Keratinocyte (primary cell): Measurements from ENCODE around the gene ATF6B. TPM values are rescaled to one million over a fixed set of nuclear protein-coding genes. Genes with fewer than 3 reads are reported as not detected.

Experiments
- DNase-seq: peaks from one replicate; pipeline ENCODE4 v3.0.0-alpha.2; 2011; ENCODE audit warnings: low read depth, missing footprints, low spot score
- FAIRE-seq: peaks from 2 replicates; lab custom pipeline; 2011; peaks lifted over from hg19 to GRCh38; lab: Jason Lieb, UNC
- H2AFZ ChIP-seq: 2 replicates; pipeline ENCODE4 v1.6.0; 2012; ENCODE audit warnings: low read length, control low read depth, inconsistent platforms; ENCODE audit not compliant: control insufficient read depth
- H3K27ac ChIP-seq: 2 replicates; pipeline ENCODE4 v1.5.1; 2011; ENCODE audit warnings: low read length; ENCODE audit not compliant: control insufficient read depth, insufficient read depth
- H3K27me3 ChIP-seq: 3 replicates; pipeline ENCODE4 v1.6.0; 2011; ENCODE audit warnings: low read length; ENCODE audit not compliant: control insufficient read depth, insufficient read depth; ENCODE audit errors: extremely low read depth
- H3K36me3 ChIP-seq, 2 experiments: 2 replicates in 1 of 2; 3 replicates in 1 of 2; pipeline ENCODE4 v1.5.1; 2011; ENCODE audit warnings: low read length in 2 of 2, mild to moderate bottlenecking in 1 of 2; ENCODE audit not compliant: control insufficient read depth in 2 of 2, insufficient read depth in 2 of 2; ENCODE audit errors: extremely low read depth in 1 of 2
- H3K4me1 ChIP-seq: 3 replicates; pipeline ENCODE4 v1.5.1; 2011; ENCODE audit warnings: low read length; ENCODE audit not compliant: control insufficient read depth, insufficient read depth; ENCODE audit errors: extremely low read depth
- H3K4me2 ChIP-seq: 3 replicates; pipeline ENCODE4 v1.6.0; 2011; ENCODE audit warnings: low read depth, low read length; ENCODE audit not compliant: control insufficient read depth, insufficient read depth; ENCODE audit errors: extremely low read depth
- H3K4me3 ChIP-seq, 3 experiments: fragments of 200-600 bp in 1 of 3; sonication (generic) in 1 of 3; 2 replicates in 2 of 3; 3 replicates in 1 of 3; pipeline ENCODE4 v1.5.1; 2011 to 2016; ENCODE audit warnings: low read length in 3 of 3, mild to moderate bottlenecking in 3 of 3, control low read depth in 2 of 3, inconsistent platforms in 1 of 3, low read depth in 1 of 3, mixed read lengths in 1 of 3, mixed run types in 1 of 3, moderate library complexity in 1 of 3; ENCODE audit not compliant: control insufficient read depth in 2 of 3, insufficient read depth in 2 of 3; ENCODE audit errors: extremely low read depth in 1 of 3
- H3K79me2 ChIP-seq: 2 replicates; pipeline ENCODE4 v1.6.0; 2012; ENCODE audit warnings: low read length; ENCODE audit not compliant: control insufficient read depth, insufficient read depth
- H3K9ac ChIP-seq: 3 replicates; pipeline ENCODE4 v1.6.0; 2011; ENCODE audit warnings: low read length; ENCODE audit not compliant: control insufficient read depth, insufficient read depth; ENCODE audit errors: extremely low read depth
- H3K9me1 ChIP-seq: 3 replicates; pipeline ENCODE4 v1.6.0; 2011; ENCODE audit warnings: low read length; ENCODE audit not compliant: control insufficient read depth, insufficient read depth; ENCODE audit errors: extremely low read depth
- H3K9me3 ChIP-seq: 2 replicates; pipeline ENCODE4 v1.5.1; 2012; ENCODE audit warnings: low read depth, low read length; ENCODE audit not compliant: control insufficient read depth
- H4K20me1 ChIP-seq: 3 replicates; pipeline ENCODE4 v1.6.0; 2011; ENCODE audit warnings: low read length; ENCODE audit not compliant: control insufficient read depth, insufficient read depth; ENCODE audit errors: extremely low read depth
- EZH2 ChIP-seq: IDR thresholded peaks from one replicate; pipeline ENCODE4 v1.6.1; 2012; ENCODE audit warnings: inconsistent platforms, mild to moderate bottlenecking, low read length, moderate library complexity
- dilution Hi-C: fragments of 300-500 bp; cut with MboI; formaldehyde crosslinking; loops from one replicate; pipeline ENCODE4 v1.7.0; 2020; ENCODE audit warnings: low sequenced_read_pairs; ENCODE audit not compliant: extremely low pct_ligation_motif_present
- polyA plus RNA-seq, 5 experiments: library from polyadenylated mRNA; depleted of rRNA in 3 of 5; stranded (reverse) in 3 of 5; stranded (forward) in 1 of 5; unstranded in 1 of 5; fragments of >200 nt; gene quantifications; 1 replicate in 1 of 5; 2 replicates in 3 of 5; 3 replicates in 1 of 5; pipeline versions ENCODE4 v1.2.1 to v1.2.3, GENCODE V29; 2011 to 2012; ENCODE audit warnings: missing spikeins in 2 of 5, low read depth in 1 of 5, low replicate concordance in 1 of 5
- TF ChIP-seq, protein P1 (sequence below), 3 experiments: IDR thresholded peaks in 1 of 3; conservative IDR thresholded peaks in 1 of 3; optimal IDR thresholded peaks in 1 of 3; 2 replicates in 2 of 3; 3 replicates in 1 of 3; pipeline versions ENCODE3 to v1.5.1; 2011; ENCODE audit warnings: low read length in 3 of 3, mild to moderate bottlenecking in 3 of 3, moderate library complexity in 2 of 3, control low read depth in 1 of 3, inconsistent platforms in 1 of 3; ENCODE audit not compliant: insufficient read depth in 2 of 3; ENCODE audit errors: extremely low read depth in 1 of 3

The ATF6B gene
- polyA plus RNA-seq, 1 donor (not counting 4 experiments of a cell fraction or from before 2014, with no cell fraction given), result 30.4 TPM

DNA sequence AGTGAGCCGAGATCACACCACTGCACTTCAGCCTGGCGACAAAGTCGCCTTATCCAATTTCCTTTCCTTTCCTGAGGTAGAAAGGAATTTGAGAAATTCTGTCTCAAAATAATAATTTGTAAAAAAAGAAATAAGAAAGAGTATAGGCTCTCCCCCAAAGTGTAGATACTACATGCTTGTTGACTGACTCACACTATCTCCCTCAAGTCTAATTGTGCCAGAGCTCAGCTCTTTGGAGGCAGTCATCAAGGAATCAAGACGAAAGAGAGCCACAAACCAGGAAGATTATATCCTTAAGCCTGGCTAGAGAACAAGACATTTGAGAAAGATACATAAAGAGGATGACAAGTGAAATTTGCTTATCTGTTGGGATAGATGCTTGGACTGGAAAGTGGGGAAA, 5.7 kb upstream of the ATF6B start:
- Histone ChIP-seq H3K79me2 (peaks cover 4% of the 10 kb centered on the region), H3K27me3 (no peaks in the 10 kb centered on the region), H3K9me1 (no peaks in the 10 kb centered on the region), H3K36me3 (no peaks in the 10 kb centered on the region), H3K4me3 (no peak overlapping the region), H2AFZ (no peak overlapping the region), H3K9me3 (no peaks in the 10 kb centered on the region), H3K4me2 (no peak overlapping the region), H3K4me1 (peaks cover 9% of the 10 kb centered on the region), H3K9ac (no peak overlapping the region), H4K20me1 (no peaks in the 10 kb centered on the region), H3K27ac (no peak overlapping the region)
- no peak for DNase-seq
- no peak for FAIRE-seq
- dilution Hi-C loops, result no loop called here
- TF ChIP-seq, protein P1, sequence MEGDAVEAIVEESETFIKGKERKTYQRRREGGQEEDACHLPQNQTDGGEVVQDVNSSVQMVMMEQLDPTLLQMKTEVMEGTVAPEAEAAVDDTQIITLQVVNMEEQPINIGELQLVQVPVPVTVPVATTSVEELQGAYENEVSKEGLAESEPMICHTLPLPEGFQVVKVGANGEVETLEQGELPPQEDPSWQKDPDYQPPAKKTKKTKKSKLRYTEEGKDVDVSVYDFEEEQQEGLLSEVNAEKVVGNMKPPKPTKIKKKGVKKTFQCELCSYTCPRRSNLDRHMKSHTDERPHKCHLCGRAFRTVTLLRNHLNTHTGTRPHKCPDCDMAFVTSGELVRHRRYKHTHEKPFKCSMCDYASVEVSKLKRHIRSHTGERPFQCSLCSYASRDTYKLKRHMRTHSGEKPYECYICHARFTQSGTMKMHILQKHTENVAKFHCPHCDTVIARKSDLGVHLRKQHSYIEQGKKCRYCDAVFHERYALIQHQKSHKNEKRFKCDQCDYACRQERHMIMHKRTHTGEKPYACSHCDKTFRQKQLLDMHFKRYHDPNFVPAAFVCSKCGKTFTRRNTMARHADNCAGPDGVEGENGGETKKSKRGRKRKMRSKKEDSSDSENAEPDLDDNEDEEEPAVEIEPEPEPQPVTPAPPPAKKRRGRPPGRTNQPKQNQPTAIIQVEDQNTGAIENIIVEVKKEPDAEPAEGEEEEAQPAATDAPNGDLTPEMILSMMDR (optimal IDR thresholded peaks at IDR 0.05 in 1 of 3, IDR thresholded peaks at IDR 0.05 in 1 of 3, conservative IDR thresholded peaks at IDR 0.05 in 1 of 3; ENCODE audit: extremely low read depth in 1 of 3, insufficient read depth in 2 of 3, low read length in 3 of 3), result no peak
- TF ChIP-seq EZH2, result no peak

DNA sequence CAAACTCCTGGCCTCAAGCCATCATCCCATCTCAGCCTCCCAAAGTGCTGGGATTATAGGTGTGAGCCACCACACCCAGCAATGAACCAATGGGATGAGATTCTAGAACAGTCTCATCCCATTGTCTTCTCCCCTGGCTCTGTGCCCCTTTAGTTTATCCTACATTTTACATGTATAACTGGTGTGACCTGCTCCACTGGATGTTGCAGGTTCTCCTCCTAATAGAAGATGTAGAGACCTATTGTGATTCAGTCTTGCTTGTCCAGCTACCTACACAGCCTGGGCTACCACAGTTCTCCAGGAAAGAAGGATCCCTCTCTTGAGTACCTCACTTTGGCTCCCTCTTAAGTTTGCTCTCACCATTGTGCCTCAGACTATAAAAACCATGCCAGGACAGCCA, 4.1 kb upstream of the ATF6B start:
- H2AFZ ChIP-seq, result no peak overlapping the region
- H3K27me3 ChIP-seq, result no peaks in the 10 kb centered on the region
- dilution Hi-C loops, result no loop called here
- no peak for TF ChIP-seq EZH2
- TF ChIP-seq, protein P1 (optimal IDR thresholded peaks at IDR 0.05 in 1 of 3, IDR thresholded peaks at IDR 0.05 in 1 of 3, conservative IDR thresholded peaks at IDR 0.05 in 1 of 3; ENCODE audit: extremely low read depth in 1 of 3, insufficient read depth in 2 of 3, low read length in 3 of 3), result no peak
- no peak for FAIRE-seq
- H3K27ac ChIP-seq, result no peak overlapping the region
- no peak overlapping the region for H3K4me2 ChIP-seq
- H3K4me1 ChIP-seq, result peaks cover 18% of the 10 kb centered on the region
- no peak overlapping the region for H3K9ac ChIP-seq
- peaks cover 14% of the 10 kb centered on the region for H3K79me2 ChIP-seq
- H3K4me3 ChIP-seq, result no peak overlapping the region
- no peak for DNase-seq
- H3K9me3 ChIP-seq, result no peaks in the 10 kb centered on the region
- no peaks in the 10 kb centered on the region for H4K20me1 ChIP-seq
- H3K9me1 ChIP-seq, result no peaks in the 10 kb centered on the region
- H3K36me3 ChIP-seq, result no peaks in the 10 kb centered on the region
